K562 treated with DMSO at 1 percent for 24 hours (cell line): ENCODE results near the gene TTC6. TPM values are rescaled to one million over a fixed set of nuclear protein-coding genes. Genes with fewer than 3 reads are reported as not detected.

Source experiments
- total RNA-seq: library from RNA; unstranded; fragments of 300-600 nt; gene quantifications from 2 replicates; pipeline ENCODE4 v1.2.3, GENCODE V29; 2022; ENCODE audit warnings: low read depth; ENCODE audit not compliant: insufficient read depth

TTC6 gene
- 0.15 TPM in 1 of 2 replicates, not detected in the other for total RNA-seq

GRCh38 chr14:37594971-37595808 is at the start of gene TTC6, which contains the start of gene FOXA1:
TTC6 (plus strand) TSS chr14:37595629; CDS start chr14:37622065, 26,436 bp downstream.
FOXA1 (minus strand) TSS chr14:37595249; CDS start chr14:37594972, 277 bp downstream.

Other genes with a start within 250 kb of the TTC6 start
- gene FOXA1, start 380 bp upstream of the TTC6 start, total RNA-seq = 2.7 and 4.3 TPM in 2 replicates